ENCODE results near the gene IKBKG.
"Not testable (repeated sequence)": the region's sequence is repeated elsewhere in the genome, so short reads cannot be mapped to it uniquely, and the experiment has no call there.

The IKBKG gene

DNA sequence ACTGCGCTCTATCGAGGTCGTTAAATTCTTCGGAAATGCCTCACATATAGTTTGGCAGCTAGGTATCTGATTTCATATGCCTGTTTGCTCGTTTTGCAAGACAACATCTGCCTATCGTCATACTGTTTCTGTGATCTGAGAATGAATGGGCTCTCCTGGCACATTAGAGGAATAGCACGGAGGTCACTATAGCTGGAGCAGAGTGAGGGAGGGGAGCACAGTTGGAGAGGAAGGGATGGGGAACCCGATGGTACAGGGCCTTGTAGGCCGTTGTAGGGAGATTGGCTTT, 552 bp downstream of the IKBKG start:
- POLR2A ChIA-PET: no interaction called here
- CTCF ChIA-PET: no interaction called here

DNA sequence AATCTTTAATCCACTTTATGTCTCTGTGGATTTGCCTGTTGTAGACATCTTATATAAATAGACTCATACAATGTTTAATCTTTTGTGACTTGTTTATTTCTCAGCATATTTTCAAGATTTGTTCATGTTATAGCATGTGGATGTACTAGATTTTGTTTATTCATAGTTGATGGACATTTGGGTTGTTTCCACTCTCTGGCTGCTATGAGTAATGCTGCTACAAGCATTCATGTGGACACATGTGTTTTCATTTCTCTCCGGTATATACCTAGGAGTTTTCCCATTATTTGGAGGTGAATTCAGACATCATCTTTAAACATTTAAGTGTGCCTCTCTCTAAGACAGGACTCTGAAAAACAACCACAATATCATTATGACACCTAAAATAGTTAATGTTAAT, 2.3 kb downstream of the IKBKG start:
- TF ChIP-seq, protein P1, sequence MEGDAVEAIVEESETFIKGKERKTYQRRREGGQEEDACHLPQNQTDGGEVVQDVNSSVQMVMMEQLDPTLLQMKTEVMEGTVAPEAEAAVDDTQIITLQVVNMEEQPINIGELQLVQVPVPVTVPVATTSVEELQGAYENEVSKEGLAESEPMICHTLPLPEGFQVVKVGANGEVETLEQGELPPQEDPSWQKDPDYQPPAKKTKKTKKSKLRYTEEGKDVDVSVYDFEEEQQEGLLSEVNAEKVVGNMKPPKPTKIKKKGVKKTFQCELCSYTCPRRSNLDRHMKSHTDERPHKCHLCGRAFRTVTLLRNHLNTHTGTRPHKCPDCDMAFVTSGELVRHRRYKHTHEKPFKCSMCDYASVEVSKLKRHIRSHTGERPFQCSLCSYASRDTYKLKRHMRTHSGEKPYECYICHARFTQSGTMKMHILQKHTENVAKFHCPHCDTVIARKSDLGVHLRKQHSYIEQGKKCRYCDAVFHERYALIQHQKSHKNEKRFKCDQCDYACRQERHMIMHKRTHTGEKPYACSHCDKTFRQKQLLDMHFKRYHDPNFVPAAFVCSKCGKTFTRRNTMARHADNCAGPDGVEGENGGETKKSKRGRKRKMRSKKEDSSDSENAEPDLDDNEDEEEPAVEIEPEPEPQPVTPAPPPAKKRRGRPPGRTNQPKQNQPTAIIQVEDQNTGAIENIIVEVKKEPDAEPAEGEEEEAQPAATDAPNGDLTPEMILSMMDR (IDR thresholded peaks at IDR 0.05; ENCODE audit: insufficient read depth, low read length, missing control alignments): no peak
- CTCF ChIA-PET: no interaction called here
- no peak for DNase-seq (ENCODE audit: low read depth, low spot score)
- POLR2A ChIA-PET: no interaction called here
- H3K4me3 ChIP-seq (ENCODE audit: low read depth, low read length): no peak overlapping the region

More for the DNA sequence above, 552 bp downstream of the IKBKG start:
- DNase-seq (ENCODE audit: low read depth, low spot score): no peak
- TF ChIP-seq, protein P1 (IDR thresholded peaks at IDR 0.05; ENCODE audit: insufficient read depth, low read length, missing control alignments): no peak
- H3K4me3 ChIP-seq (ENCODE audit: low read depth, low read length): peak overlapping the region; percentile 70

DNA sequence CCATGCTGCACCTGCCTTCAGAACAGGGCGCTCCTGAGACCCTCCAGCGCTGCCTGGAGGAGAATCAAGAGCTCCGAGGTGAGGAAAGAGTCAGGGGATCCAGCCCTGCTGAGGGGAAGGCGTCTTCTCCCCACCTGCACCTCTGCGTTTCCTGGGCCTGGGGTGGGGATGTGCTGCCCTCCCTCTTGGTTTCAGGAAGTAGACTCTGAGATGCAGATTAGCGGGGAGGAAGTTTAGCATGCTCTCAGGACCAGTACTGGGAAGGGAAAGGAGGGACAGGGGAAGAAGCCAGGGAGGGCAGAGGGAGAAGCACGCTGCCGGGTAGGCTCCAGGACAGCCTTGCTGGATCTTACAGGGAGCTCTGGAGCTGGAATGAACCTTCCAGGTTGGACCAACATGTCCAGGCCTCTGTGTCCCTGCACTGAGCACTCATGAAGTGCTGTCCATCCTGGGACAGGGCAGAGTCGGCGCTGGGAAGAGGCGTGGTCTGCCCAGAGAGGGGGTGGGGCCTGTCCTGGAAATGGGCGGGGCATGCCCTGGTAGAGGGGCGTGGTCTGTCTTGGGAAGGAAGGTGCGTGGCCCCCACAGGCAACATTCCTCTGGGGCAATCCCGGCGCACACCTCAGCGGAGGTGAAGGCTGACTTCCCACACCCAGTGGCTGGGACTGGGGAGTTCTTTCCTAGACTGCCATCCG, 4.8 kb downstream of the IKBKG start:
- CTCF ChIA-PET; DNase-seq (ENCODE audit: low read depth, low spot score); H3K4me3 ChIP-seq (ENCODE audit: low read depth, low read length); POLR2A ChIA-PET: not testable (repeated sequence)

DNA sequence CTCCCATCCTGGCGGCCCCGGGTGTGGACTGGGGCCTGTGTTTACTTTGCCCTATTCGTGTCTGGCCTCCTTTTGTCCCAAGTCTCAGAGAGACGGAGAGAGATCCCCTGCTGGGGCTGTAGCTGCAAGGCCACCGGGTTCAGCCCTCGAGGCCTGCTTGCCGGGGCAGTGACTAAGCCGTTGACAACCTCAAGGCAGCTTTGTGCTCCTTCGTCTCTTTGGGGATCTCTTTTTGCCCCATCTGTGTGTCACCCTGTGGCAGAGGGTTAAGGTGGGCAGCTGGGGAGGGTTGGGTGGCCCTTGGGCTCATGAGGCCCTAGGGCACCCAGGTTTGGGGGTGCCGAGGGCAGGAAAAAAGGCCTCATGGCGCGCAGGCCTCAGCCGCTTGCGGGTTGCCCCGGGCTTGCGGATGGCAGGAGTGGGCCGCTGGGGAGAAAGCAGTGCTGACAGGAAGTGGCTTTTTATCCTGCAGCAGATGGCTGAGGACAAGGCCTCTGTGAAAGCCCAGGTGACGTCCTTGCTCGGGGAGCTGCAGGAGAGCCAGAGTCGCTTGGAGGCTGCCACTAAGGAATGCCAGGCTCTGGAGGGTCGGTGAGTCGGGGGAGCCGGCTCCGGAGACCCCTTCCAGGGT, 10.8 kb downstream of the IKBKG start:
- DNase-seq (ENCODE audit: low read depth, low spot score); CTCF ChIA-PET; POLR2A ChIA-PET; H3K4me3 ChIP-seq (ENCODE audit: low read depth, low read length): not testable (repeated sequence)

DNA sequence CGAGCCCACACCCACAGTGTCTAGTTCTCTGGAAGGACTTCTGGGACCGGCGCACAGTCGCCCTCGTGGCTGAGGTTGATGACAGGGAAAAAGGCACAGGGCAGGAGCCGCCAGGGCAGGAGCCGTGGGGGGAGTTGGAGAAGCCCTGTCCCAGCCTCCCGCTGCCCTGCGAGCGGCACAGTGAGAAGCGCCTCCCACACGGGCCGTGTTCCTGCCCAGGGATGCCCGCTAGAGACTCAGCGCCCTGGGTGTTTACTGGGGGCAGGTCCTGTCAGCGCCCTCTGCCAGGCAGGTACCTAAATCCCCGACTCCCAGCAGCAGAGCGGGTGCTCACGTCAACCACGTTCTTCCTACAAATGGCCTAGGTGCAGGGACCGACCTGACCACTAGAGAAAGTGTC, 11.5 kb downstream of the IKBKG start:
- POLR2A ChIA-PET; H3K4me3 ChIP-seq (ENCODE audit: low read depth, low read length): not testable (repeated sequence)

DNA sequence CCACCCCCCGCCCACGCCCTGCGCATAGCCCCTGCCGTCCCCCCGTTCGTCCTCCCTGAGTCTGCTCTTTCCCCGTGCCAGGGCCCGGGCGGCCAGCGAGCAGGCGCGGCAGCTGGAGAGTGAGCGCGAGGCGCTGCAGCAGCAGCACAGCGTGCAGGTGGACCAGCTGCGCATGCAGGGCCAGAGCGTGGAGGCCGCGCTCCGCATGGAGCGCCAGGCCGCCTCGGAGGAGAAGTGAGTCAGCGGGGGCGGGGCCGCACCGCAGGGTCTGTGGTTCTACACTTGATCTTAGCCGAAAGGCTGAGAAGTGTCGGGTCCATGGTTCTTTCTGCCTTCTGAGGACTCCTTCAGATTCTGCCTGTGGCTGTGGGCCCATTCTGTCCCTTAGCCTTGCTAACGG, 12.9 kb downstream of the IKBKG start:
- DNase-seq (ENCODE audit: low read depth, low spot score); CTCF ChIA-PET; H3K4me3 ChIP-seq (ENCODE audit: low read depth, low read length); POLR2A ChIA-PET: not testable (repeated sequence)

More for the DNA sequence above, 11.5 kb downstream of the IKBKG start:
- DNase-seq (ENCODE audit: low read depth, low spot score); CTCF ChIA-PET: not testable (repeated sequence)

DNA sequence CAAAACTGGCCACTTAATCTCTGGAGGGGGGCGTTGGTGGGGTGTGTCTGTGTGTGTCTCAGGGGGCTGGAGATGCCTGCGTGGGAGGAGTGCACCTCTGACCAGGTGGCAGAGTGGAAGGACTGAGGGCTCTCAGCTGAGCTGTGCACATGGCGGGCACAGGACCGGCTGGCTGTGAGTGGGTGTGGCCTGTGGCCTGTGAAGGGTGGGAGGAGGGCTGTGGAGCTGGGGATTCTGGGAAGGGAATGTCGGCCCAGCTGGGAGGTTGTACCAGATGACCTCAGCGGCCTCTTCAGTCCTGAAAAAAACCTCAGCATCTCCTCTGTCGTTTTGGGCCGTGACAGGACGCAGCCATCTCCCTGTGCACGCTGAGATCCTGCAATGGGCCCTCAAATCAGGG, 14.9 kb downstream of the IKBKG start:
- DNase-seq (ENCODE audit: low read depth, low spot score); CTCF ChIA-PET; POLR2A ChIA-PET; H3K4me3 ChIP-seq (ENCODE audit: low read depth, low read length): not testable (repeated sequence)

DNA sequence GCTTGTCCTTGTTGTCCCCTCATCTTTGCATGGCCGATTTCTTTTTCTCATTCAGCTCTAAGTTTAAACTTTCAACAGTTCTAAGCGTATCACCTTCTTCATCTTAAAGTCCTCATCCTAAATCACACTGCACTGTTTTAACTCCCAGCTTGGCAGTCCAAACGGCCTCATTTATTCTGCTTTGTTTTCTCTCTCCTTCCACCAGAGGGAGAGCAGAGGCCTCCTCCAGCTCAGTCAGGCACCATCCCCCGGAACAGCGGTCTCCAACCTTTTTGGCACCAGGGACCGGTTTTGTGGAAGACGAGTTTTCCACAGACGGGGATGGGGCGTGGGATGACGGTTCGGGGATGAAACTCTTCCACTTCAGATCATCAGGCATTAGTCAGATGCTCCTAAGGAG, 22.9 kb downstream of the IKBKG start:
- POLR2A ChIA-PET; H3K4me3 ChIP-seq (ENCODE audit: low read depth, low read length); CTCF ChIA-PET; DNase-seq (ENCODE audit: low read depth, low spot score): not testable (repeated sequence)

DNA sequence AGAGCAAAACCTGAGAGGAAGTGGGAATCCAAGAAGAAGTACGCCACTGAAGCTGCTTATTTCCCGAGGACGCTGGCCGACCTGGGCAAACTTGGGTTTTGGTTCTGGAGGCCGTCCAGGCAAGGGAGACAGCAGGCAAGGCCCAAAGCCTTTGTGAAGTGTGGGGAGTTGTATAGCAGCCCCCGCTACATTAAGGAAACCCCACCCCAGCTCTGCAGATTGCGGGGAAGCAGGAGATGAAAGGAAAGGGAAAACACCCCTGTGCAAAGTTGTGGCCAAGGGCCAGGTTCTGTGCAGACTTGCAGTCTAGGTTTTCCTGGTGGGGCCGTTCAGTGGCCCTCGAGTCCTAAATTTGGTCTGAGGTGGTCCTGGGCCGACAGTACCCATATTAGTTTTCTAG, 25.6 kb downstream of the IKBKG start:
- POLR2A ChIA-PET; H3K4me3 ChIP-seq (ENCODE audit: low read depth, low read length); DNase-seq (ENCODE audit: low read depth, low spot score); CTCF ChIA-PET: not testable (repeated sequence)

DNA sequence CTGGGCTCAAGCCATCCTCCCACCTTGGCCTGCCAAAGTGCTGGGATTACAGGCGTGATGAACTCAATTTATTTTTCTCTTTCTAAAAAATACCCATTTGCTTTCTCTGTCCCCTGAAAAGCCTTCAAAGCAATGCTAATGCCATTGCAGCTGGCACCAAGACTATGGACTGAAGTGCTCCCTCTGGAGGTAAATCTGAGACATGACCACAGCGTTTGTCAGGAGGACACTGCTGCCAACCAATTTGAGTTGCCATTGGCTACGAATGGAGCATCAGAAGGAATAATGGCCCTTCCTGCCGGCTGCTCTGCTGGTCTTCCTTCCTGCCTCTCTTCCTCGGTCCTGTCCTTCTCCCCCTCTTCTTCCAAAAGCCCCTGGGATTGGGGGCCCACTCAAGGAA, 27.7 kb downstream of the IKBKG start:
- DNase-seq (ENCODE audit: low read depth, low spot score); H3K4me3 ChIP-seq (ENCODE audit: low read depth, low read length); POLR2A ChIA-PET; CTCF ChIA-PET: not testable (repeated sequence)

DNA sequence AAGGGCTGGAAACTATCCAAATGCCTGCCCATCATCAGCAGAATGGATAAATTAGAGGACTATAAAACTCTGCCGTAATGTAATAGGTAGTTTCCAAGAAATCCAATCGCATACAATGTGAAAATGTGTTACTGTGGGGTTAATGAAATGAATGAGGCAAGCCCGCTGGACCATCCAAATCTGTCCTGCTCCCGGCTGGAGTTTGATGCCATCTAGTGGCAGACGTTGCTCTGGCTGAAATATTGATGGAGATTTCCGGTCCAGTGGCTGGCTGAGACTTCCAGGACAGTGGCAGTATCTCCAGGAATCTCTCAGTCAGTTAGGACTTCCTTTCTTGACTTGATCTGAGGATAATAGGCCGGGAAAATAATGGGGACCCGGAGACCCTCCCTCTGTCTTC, 35.6 kb downstream of the IKBKG start:
- POLR2A ChIA-PET; H3K4me3 ChIP-seq (ENCODE audit: low read depth, low read length); CTCF ChIA-PET; DNase-seq (ENCODE audit: low read depth, low spot score): not testable (repeated sequence)

DNA sequence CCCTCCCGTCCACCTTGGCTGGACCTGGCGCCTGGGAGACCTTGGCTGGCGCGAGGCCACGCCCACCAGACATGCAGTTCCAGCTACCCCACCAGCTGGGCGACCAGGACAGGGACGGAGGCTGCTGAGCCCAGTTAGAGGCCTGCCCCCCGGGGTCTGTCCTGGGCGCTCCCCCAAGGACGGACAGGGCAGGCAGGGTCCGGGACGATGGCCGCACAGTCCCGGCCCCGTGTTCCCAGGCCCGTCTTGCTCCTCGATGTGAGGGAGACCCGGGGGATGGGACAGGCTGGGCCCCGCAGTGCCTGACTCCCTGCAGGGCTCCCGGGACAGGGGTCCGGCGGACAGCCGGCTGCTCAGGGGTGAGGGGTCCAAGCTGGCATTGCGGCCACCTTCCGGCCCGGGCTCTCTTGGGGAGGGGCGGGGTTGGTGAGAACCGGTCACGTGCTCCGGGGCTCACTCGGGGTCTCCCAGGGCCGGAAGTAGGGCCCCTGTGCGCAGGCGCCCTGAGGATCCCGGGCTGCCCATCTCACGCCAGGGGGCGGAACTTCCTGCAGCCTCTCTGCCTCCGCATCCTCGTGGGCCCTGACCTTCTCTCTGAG, 37.3 kb downstream of the IKBKG start, which contains the start of gene CTAG1A:
Gene CTAG1A (plus strand): TSS at position 549 of the 599 bp plus-strand sequence. CDS start 74 bp downstream, outside the sequence.
- DNase-seq (ENCODE audit: low read depth, low spot score); POLR2A ChIA-PET; CTCF ChIA-PET; H3K4me3 ChIP-seq (ENCODE audit: low read depth, low read length): not testable (repeated sequence)

DNA sequence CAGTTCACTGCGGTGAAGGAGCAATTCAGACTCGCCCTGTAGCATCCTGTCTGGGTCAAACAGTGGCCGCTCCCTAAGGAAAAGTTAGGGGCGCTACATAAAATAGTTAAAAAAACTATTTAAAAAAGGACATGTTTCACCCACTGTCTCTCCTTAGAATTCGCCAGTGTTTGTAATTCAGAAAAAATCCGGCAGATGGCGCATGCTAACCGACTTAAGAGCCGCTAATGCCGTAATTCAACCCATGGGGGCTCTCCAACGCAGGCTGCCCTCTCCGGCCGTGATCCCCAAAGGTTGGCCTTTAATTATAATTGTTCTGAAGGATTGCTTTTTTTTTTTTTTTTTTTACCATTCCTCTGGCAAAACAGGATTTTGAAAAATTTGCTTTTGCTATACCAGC, 43.0 kb downstream of the IKBKG start:
- H3K4me3 ChIP-seq (ENCODE audit: low read depth, low read length); DNase-seq (ENCODE audit: low read depth, low spot score); POLR2A ChIA-PET; CTCF ChIA-PET: not testable (repeated sequence)

Data from AG04449 (cell line).